ENCODE measurements around the gene TSPAN18.

Gene TSPAN18

DNA sequence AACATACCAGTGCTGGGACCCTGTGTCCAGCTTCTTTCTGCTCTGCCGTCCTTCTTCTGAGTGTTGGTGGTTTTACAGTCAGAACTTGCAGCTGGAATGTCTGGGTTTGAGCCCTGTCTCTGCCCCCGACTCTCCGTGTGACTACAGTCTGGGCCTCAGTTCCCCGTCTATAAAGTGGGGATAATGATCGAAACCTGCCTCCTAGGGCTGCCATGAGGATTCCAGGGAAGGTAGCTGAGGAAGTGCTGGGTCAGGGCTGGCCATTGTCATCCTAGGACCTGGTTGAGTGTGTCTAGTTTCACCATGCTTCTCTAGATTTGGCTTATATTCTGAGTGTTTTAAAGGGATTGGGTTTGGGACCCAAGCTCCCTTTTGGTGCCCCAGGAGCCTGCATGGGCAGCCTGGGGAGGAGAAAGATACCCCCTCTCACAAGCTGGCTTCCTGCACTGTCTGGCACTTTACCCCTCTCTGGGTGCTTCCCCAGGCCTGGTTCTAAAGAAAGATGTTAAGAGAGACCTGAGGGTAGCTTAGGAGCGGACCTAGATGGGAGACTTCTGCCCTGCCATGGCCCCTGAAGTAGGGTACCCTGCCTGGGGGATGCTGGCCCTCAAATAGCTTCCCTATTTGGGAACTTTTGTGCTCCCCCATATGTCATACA, 49.9 kb downstream of the TSPAN18 start:
- no peak for DNase-seq
- TF ChIP-seq GATA1 (IDR thresholded peaks at IDR 0.05; ENCODE audit: low read depth, low read length) = no peak
- no peak for TF ChIP-seq POLR2A (IDR thresholded peaks at IDR 0.05; ENCODE audit: low read length)

DNA sequence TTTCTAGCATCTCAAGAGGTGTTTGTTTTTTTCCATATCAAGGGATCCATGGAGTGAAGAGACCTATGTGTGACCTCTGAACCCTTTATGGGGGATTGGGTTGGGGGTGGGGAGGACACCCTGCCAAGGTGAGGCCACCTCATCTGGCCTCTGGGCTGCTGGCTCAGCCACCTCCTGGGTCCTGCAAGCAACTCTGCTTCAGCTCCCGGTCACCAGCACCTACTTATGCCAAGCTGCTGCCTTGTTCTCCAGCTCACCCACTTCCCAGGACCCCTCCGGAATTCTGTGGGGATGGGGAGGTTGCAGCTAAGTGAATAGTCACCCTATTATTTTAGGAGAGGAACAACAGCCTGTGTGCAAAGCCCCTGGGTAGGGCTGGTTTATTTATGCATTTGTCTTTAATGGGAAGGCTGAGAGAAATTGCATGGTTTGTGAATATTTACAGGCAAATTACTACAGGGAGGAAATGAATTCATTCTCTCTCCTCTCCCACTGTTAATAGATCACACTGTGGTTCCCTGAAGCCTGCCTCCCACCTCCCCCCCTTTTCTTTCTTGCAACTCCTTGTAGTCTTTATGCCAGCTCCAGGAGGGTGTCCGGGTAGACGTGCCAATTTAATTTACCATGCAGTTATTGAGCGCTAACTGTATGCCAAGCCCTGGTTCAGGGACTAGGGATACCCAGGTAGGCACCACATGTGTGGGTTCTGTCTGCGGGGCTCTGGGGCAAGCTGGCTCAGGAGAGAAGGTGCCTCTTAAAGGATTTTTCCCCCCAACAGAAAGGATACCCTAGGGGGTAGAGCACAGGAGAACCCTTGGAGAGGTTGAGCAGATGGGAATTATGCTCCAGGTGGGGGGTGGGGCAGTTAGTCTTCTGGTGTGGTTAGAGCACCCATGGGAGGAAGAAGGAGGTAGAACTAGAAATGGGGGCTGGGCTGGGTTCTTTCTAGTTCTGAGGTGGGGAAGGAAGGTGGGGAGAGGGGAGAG, 50.7 kb downstream of the TSPAN18 start:
- TF ChIP-seq GATA1 (IDR thresholded peaks at IDR 0.05; ENCODE audit: low read depth, low read length) = no peak
- no peak for TF ChIP-seq POLR2A (IDR thresholded peaks at IDR 0.05; ENCODE audit: low read length)
- DNase-seq = no peak

DNA sequence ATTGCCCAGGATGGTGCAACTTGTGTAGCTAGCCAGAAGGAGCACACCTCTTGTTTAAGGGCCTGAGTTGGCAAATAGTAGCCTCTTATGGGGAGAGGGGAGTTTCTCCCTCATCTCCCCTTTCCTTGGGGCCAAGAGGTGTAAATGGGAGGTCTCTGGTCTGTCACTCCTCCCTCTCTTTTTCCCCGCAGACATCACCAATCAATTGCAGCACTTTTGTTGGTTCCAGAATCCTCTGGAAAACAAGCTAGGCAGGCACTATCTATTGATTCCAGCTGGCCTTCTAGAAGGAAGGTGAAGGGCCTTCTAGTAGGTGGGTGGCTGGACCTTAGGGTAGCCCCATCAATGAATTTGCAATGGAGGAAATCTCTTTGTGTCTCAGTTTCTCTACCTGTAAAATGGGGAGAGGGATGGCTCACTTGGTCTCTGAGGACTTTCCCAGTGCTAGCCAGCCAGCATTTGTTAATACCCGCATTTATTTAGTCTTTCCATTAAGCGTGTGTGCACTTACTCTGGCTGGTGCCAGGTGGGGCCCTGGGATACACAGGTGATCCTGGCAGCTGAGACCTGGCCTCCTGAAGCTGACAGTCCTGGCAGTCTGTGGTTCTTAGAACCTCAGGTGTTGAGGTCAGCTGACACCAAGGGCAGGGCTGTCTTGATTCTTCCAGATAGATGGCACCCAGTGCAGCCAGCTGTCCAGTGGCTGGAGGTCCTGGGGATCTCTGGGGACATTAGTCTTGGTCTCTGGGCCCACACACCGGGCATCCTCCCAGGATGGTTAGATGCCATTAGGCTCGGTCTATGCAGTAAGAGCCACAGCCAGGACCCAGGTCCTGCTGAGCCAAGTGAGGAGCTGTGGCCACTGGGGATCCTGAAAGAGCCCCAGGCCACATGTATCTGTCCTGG, 51.7 kb downstream of the TSPAN18 start:
- peak; percentile 17 to 35 for DNase-seq
- TF ChIP-seq GATA1 (IDR thresholded peaks at IDR 0.05; ENCODE audit: low read depth, low read length) (no peak), POLR2A (IDR thresholded peaks at IDR 0.05; ENCODE audit: low read length) (no peak)

GRCh38 chr11:44779736-44780520, 53.2 kb downstream of the TSPAN18 start:
- DNase-seq = peak; percentile 11 to 15
- TF ChIP-seq POLR2A (IDR thresholded peaks at IDR 0.05; ENCODE audit: low read length) (no peak), GATA1 (IDR thresholded peaks at IDR 0.05; ENCODE audit: low read depth, low read length) (no peak)

GRCh38 chr11:44780940-44781631, 54.3 kb downstream of the TSPAN18 start:
- TF ChIP-seq GATA1 (IDR thresholded peaks at IDR 0.05; ENCODE audit: low read depth, low read length) (no peak), POLR2A (IDR thresholded peaks at IDR 0.05; ENCODE audit: low read length) (no peak)
- DNase-seq = peak; percentile 93 to 98

DNA sequence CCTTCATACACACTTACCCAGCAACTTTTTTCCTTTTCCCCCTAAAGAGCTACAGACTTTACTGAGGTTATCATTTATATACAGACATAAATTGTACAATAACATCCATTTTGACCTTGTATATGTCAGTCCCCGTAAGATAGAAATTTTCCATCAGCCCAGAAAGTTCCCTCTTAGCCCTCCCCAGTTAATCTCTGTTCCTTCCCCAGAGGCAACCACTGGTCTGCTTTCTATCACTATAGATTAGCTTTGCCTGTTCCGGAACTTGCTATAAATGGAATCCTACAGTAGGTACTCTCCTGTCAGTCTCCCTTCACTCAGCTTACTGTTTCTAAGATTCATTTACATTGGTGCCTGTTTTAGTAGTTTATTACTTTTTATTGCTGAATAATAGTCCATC, 54.9 kb downstream of the TSPAN18 start:
- TF ChIP-seq GATA1 (IDR thresholded peaks at IDR 0.05; ENCODE audit: low read depth, low read length) = no peak
- DNase-seq = peak; percentile 48 to 50

GRCh38 chr11:44782478-44782877, 55.7 kb downstream of the TSPAN18 start:
- TF ChIP-seq GATA1 (IDR thresholded peaks at IDR 0.05; ENCODE audit: low read depth, low read length) (no peak), POLR2A (IDR thresholded peaks at IDR 0.05; ENCODE audit: low read length) (no peak)
- no peak for DNase-seq

GRCh38 chr11:44784436-44784760, 57.6 kb downstream of the TSPAN18 start:
- TF ChIP-seq GATA1 (IDR thresholded peaks at IDR 0.05; ENCODE audit: low read depth, low read length) = no peak
- TF ChIP-seq POLR2A (IDR thresholded peaks at IDR 0.05; ENCODE audit: low read length) = no peak

DNA sequence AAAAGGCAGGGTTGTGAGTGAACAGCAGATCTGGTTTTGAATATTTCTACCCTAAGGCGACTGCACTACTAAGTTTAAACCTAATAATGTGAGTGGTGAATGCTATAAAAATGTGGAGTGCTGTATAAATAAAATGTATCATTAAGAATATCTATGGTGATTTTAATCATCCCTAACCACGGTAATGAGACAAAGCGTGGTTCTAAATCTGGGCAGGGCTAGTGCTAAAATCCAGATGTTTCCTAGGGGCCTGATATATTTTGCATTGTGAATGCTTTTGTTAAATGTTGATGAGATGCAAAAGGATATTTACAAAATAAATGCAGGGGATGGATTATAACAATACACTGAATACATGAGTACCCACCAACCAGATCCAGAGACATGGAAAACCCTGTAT, 58.1 kb downstream of the TSPAN18 start:
- TF ChIP-seq POLR2A (IDR thresholded peaks at IDR 0.05; ENCODE audit: low read length) (no peak), GATA1 (IDR thresholded peaks at IDR 0.05; ENCODE audit: low read depth, low read length) (no peak)
- no peak for DNase-seq

More at GRCh38 chr11:44784436-44784760, 57.6 kb downstream of the TSPAN18 start:
- DNase-seq = no peak

DNA sequence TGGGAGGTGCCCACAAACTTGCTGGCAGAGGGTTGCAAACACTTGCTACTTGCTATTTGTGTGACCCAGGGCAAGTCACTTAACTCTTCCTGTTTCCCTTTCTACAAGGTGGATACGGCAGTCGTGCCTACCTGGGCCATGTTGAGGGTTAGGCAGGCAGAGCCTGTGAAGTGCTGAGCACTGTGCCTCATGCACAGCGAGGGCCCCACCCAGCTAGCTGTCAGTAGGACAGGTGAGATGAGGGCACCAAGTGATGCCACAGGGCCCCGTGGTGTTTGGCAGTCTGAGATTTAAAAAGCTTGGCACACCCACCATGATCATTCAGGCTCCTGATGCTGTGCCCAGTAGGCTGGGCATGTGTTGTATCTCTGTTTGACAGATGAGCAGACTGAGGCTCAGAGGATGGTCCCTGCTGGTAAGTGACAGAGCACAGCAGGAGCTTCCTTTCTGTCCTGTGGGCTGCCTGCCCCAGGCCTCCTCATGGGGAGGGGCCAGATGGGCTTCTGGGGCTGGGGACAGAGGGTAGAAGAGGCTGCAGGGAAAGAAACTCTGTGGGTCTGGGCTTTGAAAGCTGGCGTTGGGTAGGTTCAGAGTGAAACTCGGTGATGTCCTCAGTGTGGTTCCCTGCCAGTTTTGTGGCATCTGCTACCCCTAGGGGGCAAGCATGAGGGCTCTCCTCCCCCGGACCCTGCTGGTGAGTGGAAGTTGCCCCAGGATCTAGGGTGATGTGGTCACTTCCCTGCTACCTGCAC, 59.3 kb downstream of the TSPAN18 start:
- no peak for TF ChIP-seq GATA1 (IDR thresholded peaks at IDR 0.05; ENCODE audit: low read depth, low read length)
- TF ChIP-seq POLR2A (IDR thresholded peaks at IDR 0.05; ENCODE audit: low read length) = no peak
- no peak for DNase-seq

GRCh38 chr11:44787070-44787469, 60.3 kb downstream of the TSPAN18 start:
- DNase-seq = no peak
- no peak for TF ChIP-seq POLR2A (IDR thresholded peaks at IDR 0.05; ENCODE audit: low read length)
- TF ChIP-seq GATA1 (IDR thresholded peaks at IDR 0.05; ENCODE audit: low read depth, low read length) = no peak

DNA sequence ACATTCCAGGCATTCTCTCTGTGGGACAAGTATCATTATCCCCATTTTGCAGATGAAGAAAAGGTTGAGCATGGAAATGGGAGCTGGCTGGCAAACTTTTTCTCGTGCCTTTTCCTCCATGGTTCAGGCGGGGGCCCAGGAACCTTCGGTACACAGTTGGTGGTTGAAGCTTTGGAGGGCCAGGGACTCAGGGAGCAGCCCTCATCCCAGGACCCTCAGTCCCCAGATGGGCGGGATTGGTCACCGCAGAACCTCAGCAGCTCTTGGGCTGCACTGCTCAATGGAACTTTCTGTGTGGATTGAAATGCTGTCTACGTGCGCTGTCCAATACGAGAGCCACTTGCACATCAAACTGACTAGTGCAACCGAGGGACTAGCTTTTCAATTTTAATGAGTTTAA, 61.2 kb downstream of the TSPAN18 start:
- DNase-seq = no peak
- TF ChIP-seq POLR2A (IDR thresholded peaks at IDR 0.05; ENCODE audit: low read length) = no peak
- no peak for TF ChIP-seq GATA1 (IDR thresholded peaks at IDR 0.05; ENCODE audit: low read depth, low read length)

Measured in erythroblast (primary cell).